RWPE2 (cell line): Measurements from ENCODE around the gene PHC3.

Experiments
- ATAC-seq: fragments of 200-7000 bp; cut with Tn5 transposase; 3 replicates; pipeline ENCODE4 v1.9.1; 2021; ENCODE audit warnings: low read depth
- DNase-seq: peaks from one replicate; pipeline ENCODE4 v3.0.0-alpha.2; 2020; ENCODE audit warnings: low spot score
- H3K27ac ChIP-seq: fragments of 450-650 bp; 2 replicates; pipeline ENCODE4 v1.5.1; 2017; ENCODE audit warnings: mild to moderate bottlenecking; ENCODE audit not compliant: poor library complexity, severe bottlenecking
- H3K27me3 ChIP-seq: fragments of 250-450 bp; sonication (Bioruptor Pico); 2 replicates; pipeline ENCODE4 v1.5.1; 2021; ENCODE audit warnings: mild to moderate bottlenecking, moderate library complexity; ENCODE audit not compliant: insufficient read depth, poor library complexity, severe bottlenecking
- H3K36me3 ChIP-seq: fragments of 250-450 bp; sonication (Bioruptor Pico); 2 replicates; pipeline ENCODE4 v1.5.1; 2020; ENCODE audit warnings: low read depth, mild to moderate bottlenecking, moderate library complexity
- H3K4me1 ChIP-seq: fragments of 250-450 bp; sonication (Bioruptor Pico); 2 replicates; pipeline ENCODE4 v1.5.1; 2021; ENCODE audit warnings: mild to moderate bottlenecking, moderate library complexity; ENCODE audit not compliant: insufficient read depth, poor library complexity, severe bottlenecking
- H3K4me3 ChIP-seq: fragments of 250-450 bp; sonication (Bioruptor Pico); 2 replicates; pipeline ENCODE4 v1.5.1; 2021; ENCODE audit warnings: mild to moderate bottlenecking, moderate library complexity; ENCODE audit not compliant: severe bottlenecking
- H3K9me3 ChIP-seq: fragments of 250-450 bp; sonication (Bioruptor Pico); 2 replicates; pipeline ENCODE4 v1.5.1; 2021; ENCODE audit warnings: mild to moderate bottlenecking, moderate library complexity; ENCODE audit not compliant: severe bottlenecking
- CTCF ChIP-seq: fragments of 450-650 bp; IDR thresholded peaks from one replicate; pipeline ENCODE4 v1.5.1; 2017; ENCODE audit warnings: mild to moderate bottlenecking, moderate library complexity; ENCODE audit not compliant: poor library complexity, severe bottlenecking

Gene PHC3

GRCh38 chr3:170171563-170171962, 10.0 kb downstream of the PHC3 start:
- Histone ChIP-seq H3K4me3 (no peak overlapping the region), H3K4me1 (peaks cover 8% of the 10 kb centered on the region), H3K36me3 (peaks cover 93% of the 10 kb centered on the region), H3K27ac (no peak overlapping the region), H3K27me3 (no peaks in the 10 kb centered on the region), H3K9me3 (no peaks in the 10 kb centered on the region)
- DNase-seq (no peak), ATAC-seq (no peak)
- TF ChIP-seq CTCF, result no peak

GRCh38 chr3:170164717-170165116, 16.8 kb downstream of the PHC3 start:
- Histone ChIP-seq H3K9me3 (no peaks in the 10 kb centered on the region), H3K27me3 (no peaks in the 10 kb centered on the region), H3K27ac (no peak overlapping the region), H3K4me1 (no peaks in the 10 kb centered on the region), H3K36me3 (peaks cover 78% of the 10 kb centered on the region), H3K4me3 (no peak overlapping the region)
- DNase-seq, result no peak
- no peak for TF ChIP-seq CTCF
- ATAC-seq, result no peak

- no peak for TF ChIP-seq CTCF
- ATAC-seq, result no peak
These were observed 17.4 kb downstream of the PHC3 start for GRCh38 chr3:170163956-170164645.

GRCh38 chr3:170162630-170163029, 18.9 kb downstream of the PHC3 start:
- no peaks in the 10 kb centered on the region for H3K9me3 ChIP-seq
- TF ChIP-seq CTCF, result no peak
- H3K4me1 ChIP-seq, result no peaks in the 10 kb centered on the region
- DNase-seq (no peak), ATAC-seq (no peak)
- H3K27me3 ChIP-seq, result no peaks in the 10 kb centered on the region
- no peak overlapping the region for H3K4me3 ChIP-seq
- H3K36me3 ChIP-seq, result peaks cover 69% of the 10 kb centered on the region
- H3K27ac ChIP-seq, result no peak overlapping the region

More at GRCh38 chr3:170163956-170164645, 17.4 kb downstream of the PHC3 start:
- no peak overlapping the region for H3K4me3 ChIP-seq
- H3K36me3 ChIP-seq, result peaks cover 77% of the 10 kb centered on the region
- no peak overlapping the region for H3K27ac ChIP-seq
- no peaks in the 10 kb centered on the region for H3K27me3 ChIP-seq
- no peaks in the 10 kb centered on the region for H3K9me3 ChIP-seq
- H3K4me1 ChIP-seq, result no peaks in the 10 kb centered on the region
- DNase-seq, result no peak

GRCh38 chr3:170162052-170162451, 19.5 kb downstream of the PHC3 start:
- Histone ChIP-seq H3K4me3 (no peak overlapping the region), H3K36me3 (peaks cover 68% of the 10 kb centered on the region)

More at GRCh38 chr3:170162052-170162451, 19.5 kb downstream of the PHC3 start:
- ATAC-seq (no peak), DNase-seq (no peak)
- H3K9me3 ChIP-seq, result no peaks in the 10 kb centered on the region
- no peaks in the 10 kb centered on the region for H3K27me3 ChIP-seq
- no peak overlapping the region for H3K27ac ChIP-seq
- no peak for TF ChIP-seq CTCF
- H3K4me1 ChIP-seq, result no peaks in the 10 kb centered on the region
